NCI-H446 treated with DMSO at 0.1 percent for 48 hours (cell line): ENCODE results near the gene C1orf210.

Source experiments
- DNase-seq: peaks from one replicate; lab custom pipeline; 2025; lab: John Stamatoyannopoulos, UW

The C1orf210 gene

DNA sequence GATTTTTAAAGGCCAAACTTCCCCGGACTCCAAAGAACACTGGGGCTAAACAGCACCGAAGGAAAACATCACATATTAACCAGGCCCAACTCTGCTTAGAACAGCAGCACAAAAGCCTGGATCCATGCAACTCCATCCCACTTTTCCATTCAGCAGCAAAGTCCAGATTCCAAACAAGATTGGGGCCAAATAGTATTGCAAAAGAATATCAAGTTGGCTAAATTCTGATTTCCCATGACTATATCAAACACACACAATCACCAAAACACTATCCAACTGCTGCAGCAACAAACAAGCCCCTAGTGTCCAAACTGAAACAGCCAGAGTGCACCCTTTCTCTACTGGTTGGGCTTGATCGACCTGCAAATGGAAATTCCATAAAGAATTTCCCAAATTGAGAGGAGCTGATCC lies 35.0 kb downstream of the C1orf210 start:
- DNase-seq = no peak

- DNase-seq = no peak
Measured at GRCh38 chr1:43247256-43247921, 38.0 kb downstream of the C1orf210 start.

DNA sequence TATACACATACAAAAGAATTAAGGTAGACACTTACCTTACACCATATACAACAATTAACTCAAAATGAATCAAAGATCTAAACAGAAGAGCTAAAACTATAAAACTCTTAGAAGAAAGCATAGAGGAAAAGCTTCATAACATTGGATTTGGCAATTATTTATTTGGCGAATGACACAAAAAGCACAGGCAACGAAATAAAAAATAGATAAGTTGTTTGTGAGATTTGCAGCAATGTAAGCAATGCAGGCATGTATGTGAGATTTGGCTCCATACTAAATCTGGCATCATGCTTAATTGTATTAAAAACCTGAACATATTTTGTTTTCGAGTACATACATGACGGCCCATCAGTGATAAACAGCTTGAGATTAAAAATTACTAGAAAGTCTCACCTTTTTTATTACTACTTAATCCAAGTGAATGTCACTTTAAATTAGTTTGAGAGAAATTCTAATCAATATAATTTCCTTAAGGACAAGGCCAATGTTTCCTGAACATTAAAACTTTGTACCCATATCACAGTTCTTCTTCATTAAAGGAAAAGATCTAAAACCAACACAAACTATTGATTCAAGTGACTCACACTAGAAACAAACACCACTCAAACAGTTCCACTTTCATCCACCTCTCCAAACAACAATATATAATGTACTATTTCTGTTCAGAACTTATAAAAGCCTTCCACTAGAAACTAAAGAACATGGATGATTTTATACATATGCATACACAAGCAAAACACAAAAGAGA lies 38.7 kb downstream of the C1orf210 start:
- no peak for DNase-seq

DNA sequence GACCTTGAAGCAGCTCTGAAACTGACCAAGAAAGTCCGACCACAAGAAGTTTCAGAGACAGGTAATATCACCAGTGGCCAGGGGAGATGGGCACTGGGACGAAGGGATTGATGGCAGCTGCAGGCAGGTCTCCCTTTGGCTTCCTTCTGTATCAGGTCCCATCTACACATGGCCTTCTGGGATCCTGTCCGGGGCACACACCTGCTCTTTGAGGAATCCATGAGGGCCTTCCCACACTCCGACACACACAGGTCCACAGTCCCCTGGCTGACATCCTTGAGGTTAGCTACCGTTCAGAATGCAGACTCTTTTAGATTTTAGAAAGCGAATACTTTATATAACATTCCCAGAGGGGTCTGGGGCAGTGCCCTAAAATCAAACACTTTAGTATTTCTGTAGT lies 42.1 kb downstream of the C1orf210 start:
- DNase-seq = no peak

DNA sequence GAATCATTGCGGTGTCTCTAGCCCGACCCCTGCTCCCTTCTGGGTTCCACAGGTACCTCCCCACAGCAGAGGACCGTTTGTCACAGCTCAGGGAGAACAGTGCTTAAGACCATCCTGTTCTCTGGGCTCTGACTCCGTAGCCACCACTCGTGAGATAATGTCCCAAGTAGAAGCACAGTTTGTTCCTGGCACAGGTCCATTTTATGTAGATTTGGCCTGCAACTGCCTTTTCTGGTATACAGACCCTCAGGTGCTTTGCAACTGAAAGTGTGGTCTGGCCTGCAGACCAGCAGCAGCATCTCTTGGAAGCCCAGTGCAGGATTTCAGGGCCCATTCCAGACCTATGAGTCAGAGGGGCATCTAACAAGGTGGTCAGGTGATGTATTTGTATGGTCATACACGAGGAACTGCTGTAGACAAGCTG lies 44.0 kb downstream of the C1orf210 start:
- DNase-seq = no peak

- DNase-seq = no peak
Measured at GRCh38 chr1:43239484-43239883, 45.9 kb downstream of the C1orf210 start.

DNA sequence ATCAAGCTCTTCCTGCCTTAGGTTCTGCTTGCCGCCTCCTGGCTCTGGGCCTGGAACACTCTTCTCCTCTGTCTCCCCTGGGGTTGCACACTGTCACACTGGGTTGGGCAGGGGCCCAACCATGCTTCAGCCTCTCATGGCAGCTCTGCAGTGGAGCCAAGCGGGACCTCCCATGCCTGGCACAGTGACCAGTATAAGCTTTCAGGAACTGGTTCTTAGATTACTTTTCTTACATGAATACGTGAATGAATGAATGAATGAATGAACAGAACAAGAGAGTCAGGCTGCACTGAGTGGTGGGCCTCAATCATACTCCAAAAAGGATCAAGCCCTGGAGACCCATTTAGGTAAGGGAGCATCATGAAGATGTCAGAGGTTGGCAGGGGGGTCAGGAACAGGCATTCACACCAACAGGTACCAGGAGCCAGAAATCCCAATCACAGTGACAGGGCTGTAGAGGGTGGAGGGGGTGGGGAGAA lies 46.4 kb downstream of the C1orf210 start:
- no peak for DNase-seq

GRCh38 chr1:43238085-43238484 lies 47.3 kb downstream of the C1orf210 start:
- no peak for DNase-seq

- no peak for DNase-seq
Measured at GRCh38 chr1:43237121-43237520, 48.3 kb downstream of the C1orf210 start.

DNA sequence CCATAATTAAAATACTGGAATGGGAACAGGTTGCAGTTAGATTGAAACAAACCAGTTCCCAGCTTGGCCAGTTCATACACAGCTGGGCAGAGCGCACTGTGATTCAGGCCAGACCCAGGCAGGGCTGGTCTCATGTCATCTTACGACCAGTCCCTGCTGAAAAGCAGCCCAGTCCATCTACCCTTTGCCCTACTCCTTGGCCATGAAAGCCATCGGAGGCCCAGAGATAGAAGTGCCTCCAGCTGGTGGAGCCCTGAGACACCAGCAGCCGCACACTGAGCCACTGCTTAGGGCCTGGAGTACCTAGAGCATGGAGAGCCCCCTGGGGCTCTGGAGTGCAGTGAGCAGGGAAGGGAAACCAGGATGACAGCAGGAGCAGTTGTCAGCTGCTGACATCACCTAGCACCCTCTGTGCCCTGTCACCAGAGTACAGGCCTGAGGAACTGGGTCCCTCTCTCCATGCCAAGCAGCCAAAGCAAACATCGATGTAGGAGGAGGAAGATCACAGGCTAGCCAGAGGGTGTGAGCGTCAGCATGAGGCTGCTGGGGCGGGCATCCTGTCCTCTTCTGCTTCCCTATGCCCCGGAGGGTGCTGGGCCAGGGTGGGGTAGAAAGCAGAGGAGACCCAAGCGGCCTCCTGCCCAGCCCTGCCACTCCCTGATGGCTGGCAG lies 49.8 kb downstream of the C1orf210 start:
- no peak for DNase-seq

GRCh38 chr1:43235040-43235439 lies 50.3 kb downstream of the C1orf210 start:
- no peak for DNase-seq

DNA sequence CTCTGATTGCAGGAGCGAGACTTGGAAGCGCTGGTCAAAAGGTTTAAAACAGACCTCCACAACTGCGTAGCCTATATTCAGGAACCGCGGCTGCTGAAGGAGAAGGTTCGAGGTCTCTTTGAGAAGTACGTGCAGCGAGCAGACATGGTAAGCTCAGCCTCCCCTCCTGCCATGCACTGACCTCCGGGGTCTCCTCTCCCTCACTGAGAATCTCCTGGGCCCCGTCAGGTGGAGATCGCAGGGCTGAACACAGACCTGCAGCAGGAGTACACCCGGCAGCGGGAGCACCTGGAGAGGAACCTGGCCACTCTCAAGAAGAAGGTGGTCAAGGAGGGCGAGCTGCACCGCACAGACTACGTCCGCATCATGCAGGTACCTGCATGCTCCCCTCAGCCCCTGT lies 51.1 kb downstream of the C1orf210 start:
- DNase-seq = no peak

- no peak for DNase-seq
Measured at GRCh38 chr1:43233631-43234030, 51.8 kb downstream of the C1orf210 start.

DNA sequence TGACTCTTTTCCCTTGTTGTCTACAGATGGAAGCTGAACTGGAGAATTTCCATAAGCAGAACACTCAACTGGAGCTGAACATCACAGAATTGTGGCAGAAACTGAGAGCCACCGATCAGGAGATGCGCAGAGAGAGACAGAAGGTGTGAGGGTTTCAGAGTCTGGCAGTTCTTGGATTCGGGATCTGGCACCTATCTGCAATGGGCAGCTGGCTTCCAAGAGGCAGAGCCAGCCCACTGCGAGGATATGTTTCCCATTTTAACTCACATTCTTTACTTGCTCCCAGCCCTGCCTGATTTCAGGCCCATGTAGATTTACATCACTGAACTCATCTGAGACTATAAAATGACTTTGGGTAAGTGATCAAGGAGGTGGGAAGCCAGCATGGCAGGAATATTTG lies 52.9 kb downstream of the C1orf210 start:
- DNase-seq = no peak

GRCh38 chr1:43232074-43232473 lies 53.3 kb downstream of the C1orf210 start:
- no peak for DNase-seq
